ENCODE measurements around the gene TRIO.
A peak's percentile ranks its signal among the peaks of the same experiment; 100 is the strongest.

Gene TRIO

GRCh38 chr5:14440582-14441431 lies 297.7 kb downstream of the TRIO start:
- DNase-seq, result peak; percentile 77 to 79
- peak overlapping the region; percentile 48 to 53 for H3K4me3 ChIP-seq

GRCh38 chr5:14441641-14442040 lies 298.5 kb downstream of the TRIO start:
- peak overlapping the region; percentile 47 to 52 for H3K27ac ChIP-seq
- TF ChIP-seq, protein P1, sequence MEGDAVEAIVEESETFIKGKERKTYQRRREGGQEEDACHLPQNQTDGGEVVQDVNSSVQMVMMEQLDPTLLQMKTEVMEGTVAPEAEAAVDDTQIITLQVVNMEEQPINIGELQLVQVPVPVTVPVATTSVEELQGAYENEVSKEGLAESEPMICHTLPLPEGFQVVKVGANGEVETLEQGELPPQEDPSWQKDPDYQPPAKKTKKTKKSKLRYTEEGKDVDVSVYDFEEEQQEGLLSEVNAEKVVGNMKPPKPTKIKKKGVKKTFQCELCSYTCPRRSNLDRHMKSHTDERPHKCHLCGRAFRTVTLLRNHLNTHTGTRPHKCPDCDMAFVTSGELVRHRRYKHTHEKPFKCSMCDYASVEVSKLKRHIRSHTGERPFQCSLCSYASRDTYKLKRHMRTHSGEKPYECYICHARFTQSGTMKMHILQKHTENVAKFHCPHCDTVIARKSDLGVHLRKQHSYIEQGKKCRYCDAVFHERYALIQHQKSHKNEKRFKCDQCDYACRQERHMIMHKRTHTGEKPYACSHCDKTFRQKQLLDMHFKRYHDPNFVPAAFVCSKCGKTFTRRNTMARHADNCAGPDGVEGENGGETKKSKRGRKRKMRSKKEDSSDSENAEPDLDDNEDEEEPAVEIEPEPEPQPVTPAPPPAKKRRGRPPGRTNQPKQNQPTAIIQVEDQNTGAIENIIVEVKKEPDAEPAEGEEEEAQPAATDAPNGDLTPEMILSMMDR (IDR thresholded peaks at IDR 0.05), result no peak
- no peaks in the 10 kb centered on the region for H3K36me3 ChIP-seq
- no peaks in the 10 kb centered on the region for H3K27me3 ChIP-seq
- no peak for DNase-seq
- H3K9me3 ChIP-seq, result no peaks in the 10 kb centered on the region
- H3K4me3 ChIP-seq, result peak overlapping the region; percentile 48 to 53
- H3K4me1 ChIP-seq, result peaks cover 0 to 43% (median 12%) of the 10 kb centered on the region in 4 donors
- intact Hi-C loops (cut with DNase I; ENCODE audit: low total_unique reads), result no loop called here

More at GRCh38 chr5:14440582-14441431, 297.7 kb downstream of the TRIO start:
- Histone ChIP-seq H3K9me3 (no peaks in the 10 kb centered on the region), H3K27ac (peak overlapping the region; percentile 47 to 52), H3K4me1 (peaks cover 0 to 43% (median 12%) of the 10 kb centered on the region in 4 donors), H3K36me3 (no peaks in the 10 kb centered on the region), H3K27me3 (no peaks in the 10 kb centered on the region)
- TF ChIP-seq, protein P1 (IDR thresholded peaks at IDR 0.05), result no peak
- intact Hi-C loops (cut with DNase I; ENCODE audit: low total_unique reads), result no loop called here

DNA sequence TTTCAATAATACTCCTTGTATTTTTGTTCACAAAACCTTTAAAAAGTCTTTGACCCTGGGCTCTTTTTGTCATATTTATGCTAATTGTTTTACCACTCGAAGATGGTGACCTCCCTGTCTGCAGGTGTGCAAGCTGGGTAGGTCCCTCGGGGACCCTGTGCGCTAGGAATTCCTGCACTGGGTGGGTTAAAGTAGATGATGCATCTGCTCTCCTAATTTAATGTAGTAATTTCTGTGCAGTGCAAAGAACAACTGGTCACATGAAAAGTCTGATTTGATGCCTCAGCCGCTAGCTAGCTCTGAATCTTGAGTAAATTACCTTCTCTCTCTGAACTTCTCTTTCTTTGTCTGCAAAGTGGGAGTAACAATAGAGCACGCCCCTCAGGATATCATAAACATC lies 299.4 kb downstream of the TRIO start:
- no peak for DNase-seq
- Histone ChIP-seq H3K27ac (no peak overlapping the region), H3K27me3 (no peaks in the 10 kb centered on the region), H3K36me3 (no peaks in the 10 kb centered on the region), H3K4me3 (no peak overlapping the region), H3K4me1 (peaks cover 0 to 43% (median 12%) of the 10 kb centered on the region in 4 donors), H3K9me3 (no peaks in the 10 kb centered on the region)
- intact Hi-C loops (cut with DNase I; ENCODE audit: low total_unique reads), result no loop called here
- TF ChIP-seq, protein P1 (IDR thresholded peaks at IDR 0.05), result no peak

DNA sequence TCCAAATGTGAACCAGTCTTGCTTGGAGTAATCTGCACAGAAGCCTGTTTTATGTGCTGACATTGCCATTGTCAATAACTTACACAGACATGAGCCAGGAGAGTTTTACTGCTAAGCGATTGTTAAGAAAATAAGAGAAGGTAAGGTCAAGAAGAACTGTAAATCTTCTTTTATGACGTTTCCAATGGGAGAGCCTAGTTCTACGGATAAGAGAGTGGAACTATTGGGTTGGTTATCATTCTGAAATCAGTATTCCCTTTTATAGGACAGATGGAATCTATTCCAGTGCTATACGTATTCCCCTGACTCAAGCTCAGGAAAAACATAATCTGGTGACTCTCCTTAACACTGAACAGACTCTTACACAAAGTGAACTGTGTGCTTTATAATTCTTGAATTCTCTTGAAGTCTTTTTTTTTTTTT lies 300.5 kb downstream of the TRIO start:
- Histone ChIP-seq H3K27me3 (no peaks in the 10 kb centered on the region), H3K9me3 (no peaks in the 10 kb centered on the region), H3K36me3 (no peaks in the 10 kb centered on the region), H3K4me1 (peaks cover 0 to 50% (median 12%) of the 10 kb centered on the region in 4 donors), H3K4me3 (no peak overlapping the region), H3K27ac (no peak overlapping the region)
- TF ChIP-seq, protein P1 (IDR thresholded peaks at IDR 0.05), result no peak
- intact Hi-C loops (cut with DNase I; ENCODE audit: low total_unique reads), result no loop called here
- DNase-seq, result no peak

DNA sequence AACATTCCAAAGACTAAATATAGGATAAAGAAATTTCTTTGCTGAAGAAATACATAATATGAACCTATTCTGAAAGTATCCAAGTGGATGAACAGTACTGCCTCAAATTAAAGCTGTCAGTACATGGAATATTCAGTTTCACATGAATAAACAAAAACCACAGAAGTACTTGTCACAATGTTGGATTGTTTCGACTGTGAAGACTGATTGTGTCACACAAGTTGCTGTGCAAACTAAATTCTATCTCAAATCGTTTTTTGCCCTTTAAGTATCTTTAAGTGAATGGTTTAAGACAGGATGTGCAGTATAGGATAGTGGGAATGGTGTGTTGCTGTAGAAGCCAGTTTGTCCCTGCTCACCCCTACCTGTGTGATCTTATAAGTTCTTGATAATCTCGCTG lies 301.0 kb downstream of the TRIO start:
- intact Hi-C loops (cut with DNase I; ENCODE audit: low total_unique reads), result no loop called here
- Histone ChIP-seq H3K27ac (no peak overlapping the region), H3K4me3 (no peak overlapping the region), H3K4me1 (peaks cover 0 to 54% (median 12%) of the 10 kb centered on the region in 4 donors), H3K36me3 (no peaks in the 10 kb centered on the region), H3K27me3 (no peaks in the 10 kb centered on the region), H3K9me3 (no peaks in the 10 kb centered on the region)
- no peak for DNase-seq
- TF ChIP-seq, protein P1 (IDR thresholded peaks at IDR 0.05), result no peak
